ENCODE results near the gene DLK2. TPM values are rescaled to one million over a fixed set of nuclear protein-coding genes. Genes with fewer than 3 reads are reported as not detected.
"Not testable (repeated sequence)": the region's sequence is repeated elsewhere in the genome, so short reads cannot be mapped to it uniquely, and the experiment has no call there.

The DLK2 gene
- total RNA-seq, 1 donor from 2014 or later, result 0.60 TPM

DNA sequence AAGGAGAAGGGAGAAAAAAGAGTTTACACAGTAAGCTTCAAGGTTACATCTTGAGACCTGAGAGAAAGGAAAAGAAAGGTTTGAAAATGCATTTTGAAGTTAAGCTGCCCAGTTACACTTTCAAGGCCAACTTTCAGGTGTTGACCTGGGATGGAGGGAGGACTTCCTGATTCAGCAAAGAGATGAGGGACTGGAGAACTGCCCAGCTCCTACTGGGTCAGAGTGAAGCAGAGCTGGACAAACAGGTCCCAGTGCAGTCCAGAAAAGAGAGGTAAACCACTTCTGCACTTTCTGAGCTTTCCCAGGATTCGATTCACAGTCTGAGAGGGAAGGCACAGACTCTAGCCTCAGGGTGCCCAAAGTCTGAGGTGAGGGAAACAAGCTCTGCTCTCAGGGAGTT, 16.1 kb upstream of the DLK2 start:
- H3K4me1 Mint-ChIP-seq (ENCODE audit: low read depth), result peaks cover 5% of the 10 kb centered on the region
- no peak for DNase-seq (ENCODE audit: low spot score, unreplicated experiment)
- no peak overlapping the region for H3K4me3 Mint-ChIP-seq (ENCODE audit: low read depth)
- TF ChIP-seq, protein P1, sequence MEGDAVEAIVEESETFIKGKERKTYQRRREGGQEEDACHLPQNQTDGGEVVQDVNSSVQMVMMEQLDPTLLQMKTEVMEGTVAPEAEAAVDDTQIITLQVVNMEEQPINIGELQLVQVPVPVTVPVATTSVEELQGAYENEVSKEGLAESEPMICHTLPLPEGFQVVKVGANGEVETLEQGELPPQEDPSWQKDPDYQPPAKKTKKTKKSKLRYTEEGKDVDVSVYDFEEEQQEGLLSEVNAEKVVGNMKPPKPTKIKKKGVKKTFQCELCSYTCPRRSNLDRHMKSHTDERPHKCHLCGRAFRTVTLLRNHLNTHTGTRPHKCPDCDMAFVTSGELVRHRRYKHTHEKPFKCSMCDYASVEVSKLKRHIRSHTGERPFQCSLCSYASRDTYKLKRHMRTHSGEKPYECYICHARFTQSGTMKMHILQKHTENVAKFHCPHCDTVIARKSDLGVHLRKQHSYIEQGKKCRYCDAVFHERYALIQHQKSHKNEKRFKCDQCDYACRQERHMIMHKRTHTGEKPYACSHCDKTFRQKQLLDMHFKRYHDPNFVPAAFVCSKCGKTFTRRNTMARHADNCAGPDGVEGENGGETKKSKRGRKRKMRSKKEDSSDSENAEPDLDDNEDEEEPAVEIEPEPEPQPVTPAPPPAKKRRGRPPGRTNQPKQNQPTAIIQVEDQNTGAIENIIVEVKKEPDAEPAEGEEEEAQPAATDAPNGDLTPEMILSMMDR (IDR thresholded peaks at IDR 0.05; ENCODE audit: unreplicated experiment), result no peak
- peaks cover 9% of the 10 kb centered on the region for H3K27me3 Mint-ChIP-seq
- H3K27ac Mint-ChIP-seq, result no peak overlapping the region
- no peaks in the 10 kb centered on the region for H3K9me3 Mint-ChIP-seq (ENCODE audit: low read depth)
- no peaks in the 10 kb centered on the region for H3K36me3 Mint-ChIP-seq (ENCODE audit: insufficient read depth)

GRCh38 chr6:43469947-43470346, 14.6 kb upstream of the DLK2 start:
- no peaks in the 10 kb centered on the region for H3K9me3 Mint-ChIP-seq (ENCODE audit: low read depth)

DNA sequence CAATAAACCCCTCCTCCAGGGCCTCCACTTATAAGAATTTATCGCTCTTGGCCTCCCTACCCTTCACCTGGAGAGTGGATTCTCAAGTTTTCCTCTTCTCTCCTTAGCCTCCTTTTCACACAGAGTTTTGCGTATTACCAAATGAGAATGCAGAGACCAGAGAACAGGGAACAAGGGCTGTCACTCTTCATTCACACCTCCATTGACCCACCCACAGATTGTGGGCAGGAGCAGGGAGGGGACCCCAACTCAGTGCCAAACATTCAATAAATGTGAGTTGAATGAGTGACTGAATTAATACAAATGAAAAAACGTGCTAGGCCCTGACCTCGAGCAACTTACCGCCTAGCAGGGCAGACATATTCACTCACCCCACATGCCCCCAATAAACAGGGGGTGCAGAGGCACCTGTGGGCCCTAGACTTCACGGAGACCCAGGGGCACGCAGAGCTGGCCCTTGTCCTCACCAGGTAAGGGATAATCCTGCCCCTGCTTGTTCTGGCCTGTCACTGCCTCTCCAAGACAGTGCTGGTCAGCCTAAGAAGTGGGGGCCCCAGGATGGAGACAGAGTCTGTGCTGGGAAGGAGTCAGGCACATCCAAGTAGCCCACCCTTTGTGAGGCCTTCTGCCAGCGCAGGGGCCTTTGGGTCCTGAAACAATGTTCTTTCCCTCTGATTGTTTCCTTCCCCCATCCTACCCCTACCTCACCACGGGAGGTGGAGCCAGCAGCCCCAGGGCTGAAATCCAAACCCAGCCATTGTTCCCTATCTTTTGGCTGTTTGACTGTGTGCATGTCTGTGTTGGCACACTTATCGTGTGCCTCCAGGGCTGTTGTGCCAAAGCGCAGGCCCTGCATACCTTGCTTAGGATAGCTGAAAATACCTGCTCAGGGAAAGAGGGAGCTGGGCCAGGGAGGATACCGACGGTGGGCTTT, 13.7 kb upstream of the DLK2 start:
- no peaks in the 10 kb centered on the region for H3K36me3 Mint-ChIP-seq (ENCODE audit: insufficient read depth)
- no peak overlapping the region for H3K4me3 Mint-ChIP-seq (ENCODE audit: low read depth)
- no peaks in the 10 kb centered on the region for H3K9me3 Mint-ChIP-seq (ENCODE audit: low read depth)
- H3K27ac Mint-ChIP-seq, result no peak overlapping the region
- DNase-seq (ENCODE audit: low spot score, unreplicated experiment), result no peak
- TF ChIP-seq, protein P1 (IDR thresholded peaks at IDR 0.05; ENCODE audit: unreplicated experiment), result no peak
- H3K4me1 Mint-ChIP-seq (ENCODE audit: low read depth), result peaks cover 5% of the 10 kb centered on the region
- H3K27me3 Mint-ChIP-seq, result peaks cover 9% of the 10 kb centered on the region

More at GRCh38 chr6:43469947-43470346, 14.6 kb upstream of the DLK2 start:
- no peak overlapping the region for H3K4me3 Mint-ChIP-seq (ENCODE audit: low read depth)
- DNase-seq (ENCODE audit: low spot score, unreplicated experiment), result no peak
- H3K4me1 Mint-ChIP-seq (ENCODE audit: low read depth), result peaks cover 5% of the 10 kb centered on the region
- peaks cover 9% of the 10 kb centered on the region for H3K27me3 Mint-ChIP-seq
- H3K36me3 Mint-ChIP-seq (ENCODE audit: insufficient read depth), result no peaks in the 10 kb centered on the region
- H3K27ac Mint-ChIP-seq, result no peak overlapping the region
- TF ChIP-seq, protein P1 (IDR thresholded peaks at IDR 0.05; ENCODE audit: unreplicated experiment), result no peak

GRCh38 chr6:43468240-43468639, 12.9 kb upstream of the DLK2 start:
- TF ChIP-seq, protein P1 (IDR thresholded peaks at IDR 0.05; ENCODE audit: unreplicated experiment), result no peak
- no peak for DNase-seq (ENCODE audit: low spot score, unreplicated experiment)
- Mint-ChIP-seq H3K27ac (no peak overlapping the region), H3K27me3 (peaks cover 10% of the 10 kb centered on the region), H3K4me3 (ENCODE audit: low read depth) (no peak overlapping the region), H3K4me1 (ENCODE audit: low read depth) (peaks cover 5% of the 10 kb centered on the region), H3K36me3 (ENCODE audit: insufficient read depth) (no peaks in the 10 kb centered on the region), H3K9me3 (ENCODE audit: low read depth) (no peaks in the 10 kb centered on the region)

GRCh38 chr6:43467752-43468151, 12.4 kb upstream of the DLK2 start:
- no peak for DNase-seq (ENCODE audit: low spot score, unreplicated experiment)
- Mint-ChIP-seq H3K4me1 (ENCODE audit: low read depth) (peaks cover 5% of the 10 kb centered on the region), H3K27me3 (peaks cover 14% of the 10 kb centered on the region), H3K36me3 (ENCODE audit: insufficient read depth) (no peaks in the 10 kb centered on the region), H3K9me3 (ENCODE audit: low read depth) (no peaks in the 10 kb centered on the region), H3K4me3 (ENCODE audit: low read depth) (no peak overlapping the region), H3K27ac (no peak overlapping the region)
- TF ChIP-seq, protein P1 (IDR thresholded peaks at IDR 0.05; ENCODE audit: unreplicated experiment), result no peak

DNA sequence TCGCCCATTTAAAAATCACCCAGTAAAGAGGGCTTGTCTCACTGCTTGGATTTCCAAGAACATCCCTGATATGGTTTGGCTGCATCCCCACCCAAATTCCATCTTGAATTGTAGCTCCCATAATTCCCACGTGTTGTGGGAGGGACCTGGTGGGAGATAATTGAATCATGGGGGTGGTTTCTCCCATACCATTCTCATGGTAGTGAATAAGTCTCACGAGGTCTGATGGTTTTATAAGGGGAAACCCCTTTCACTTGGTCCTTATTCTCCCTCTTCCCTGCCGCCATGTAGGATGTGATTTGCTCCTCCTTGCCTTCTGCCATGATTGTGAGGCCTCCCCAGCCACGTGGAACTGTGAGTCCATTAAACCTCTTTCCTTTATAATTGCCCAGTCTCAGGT, 11.9 kb upstream of the DLK2 start:
- H3K27ac Mint-ChIP-seq; DNase-seq (ENCODE audit: low spot score, unreplicated experiment); H3K9me3 Mint-ChIP-seq (ENCODE audit: low read depth); H3K4me1 Mint-ChIP-seq (ENCODE audit: low read depth); H3K36me3 Mint-ChIP-seq (ENCODE audit: insufficient read depth); H3K4me3 Mint-ChIP-seq (ENCODE audit: low read depth): not testable (repeated sequence)
- peaks cover 19% of the 10 kb centered on the region for H3K27me3 Mint-ChIP-seq

Data from progenitor cell of endocrine pancreas (in vitro differentiated cells).